Fibroblast of villous mesenchyme (primary cell): Measurements from ENCODE around the gene PSTPIP1. TPM values are rescaled to one million over a fixed set of nuclear protein-coding genes. Genes with fewer than 3 reads are reported as not detected.
A peak's percentile ranks its signal among the peaks of the same experiment; 100 is the strongest.

Experiments used
- DNase-seq: peaks from one replicate; pipeline ENCODE4 v3.0.0-alpha.2; 2010; ENCODE audit warnings: low read depth
- H3K4me3 ChIP-seq: 2 replicates; pipeline ENCODE4 v1.5.1; 2011; ENCODE audit warnings: low read depth, mild to moderate bottlenecking, low read length
- total RNA-seq: library from RNA; depleted of rRNA; stranded (reverse); fragments of >200 nt; gene quantifications from 2 replicates; pipeline ENCODE4 v1.2.3, GENCODE V29; 2012
- TF ChIP-seq, protein P1 (sequence below): IDR thresholded peaks from 2 replicates; pipeline ENCODE4 v1.5.1; 2012; ENCODE audit warnings: low read depth, mild to moderate bottlenecking, low read length; ENCODE audit not compliant: insufficient read depth

The PSTPIP1 gene
- total RNA-seq, 1 donor = not detected

DNA sequence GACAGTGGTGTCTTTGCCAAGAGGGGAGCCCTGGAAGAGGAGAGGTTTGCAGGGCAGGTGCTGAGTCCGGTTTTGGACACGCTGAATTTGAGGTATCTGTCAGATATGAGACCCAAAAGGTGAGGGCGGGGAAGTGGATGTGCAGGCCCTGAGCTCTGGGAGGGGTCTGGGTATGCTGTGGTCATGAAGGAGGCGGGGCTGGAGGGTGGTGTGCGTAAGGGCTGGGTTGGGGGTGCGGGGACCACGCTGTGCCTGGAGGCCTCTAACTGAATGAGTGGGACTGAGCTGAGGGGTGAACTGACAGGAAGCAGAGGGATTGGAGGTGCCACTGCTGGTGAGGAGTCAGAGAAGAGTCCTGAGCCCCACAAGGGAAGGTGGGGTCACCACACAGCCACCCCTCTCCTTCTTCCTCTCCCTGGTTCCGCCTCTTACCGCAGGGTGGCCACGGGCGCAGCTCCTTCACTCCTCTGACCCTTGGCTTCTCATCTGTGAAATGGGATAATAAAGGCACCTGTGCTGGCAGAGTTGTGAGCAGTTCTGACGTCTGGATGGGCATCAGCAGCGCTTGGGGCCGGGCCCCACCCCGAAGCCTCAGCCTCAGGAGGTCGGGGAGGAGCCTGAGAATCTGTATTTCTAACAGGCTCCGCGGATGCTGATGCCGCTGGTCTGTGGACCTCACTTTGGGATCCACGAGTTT, 28.8 kb downstream of the PSTPIP1 start:
- TF ChIP-seq, protein P1, sequence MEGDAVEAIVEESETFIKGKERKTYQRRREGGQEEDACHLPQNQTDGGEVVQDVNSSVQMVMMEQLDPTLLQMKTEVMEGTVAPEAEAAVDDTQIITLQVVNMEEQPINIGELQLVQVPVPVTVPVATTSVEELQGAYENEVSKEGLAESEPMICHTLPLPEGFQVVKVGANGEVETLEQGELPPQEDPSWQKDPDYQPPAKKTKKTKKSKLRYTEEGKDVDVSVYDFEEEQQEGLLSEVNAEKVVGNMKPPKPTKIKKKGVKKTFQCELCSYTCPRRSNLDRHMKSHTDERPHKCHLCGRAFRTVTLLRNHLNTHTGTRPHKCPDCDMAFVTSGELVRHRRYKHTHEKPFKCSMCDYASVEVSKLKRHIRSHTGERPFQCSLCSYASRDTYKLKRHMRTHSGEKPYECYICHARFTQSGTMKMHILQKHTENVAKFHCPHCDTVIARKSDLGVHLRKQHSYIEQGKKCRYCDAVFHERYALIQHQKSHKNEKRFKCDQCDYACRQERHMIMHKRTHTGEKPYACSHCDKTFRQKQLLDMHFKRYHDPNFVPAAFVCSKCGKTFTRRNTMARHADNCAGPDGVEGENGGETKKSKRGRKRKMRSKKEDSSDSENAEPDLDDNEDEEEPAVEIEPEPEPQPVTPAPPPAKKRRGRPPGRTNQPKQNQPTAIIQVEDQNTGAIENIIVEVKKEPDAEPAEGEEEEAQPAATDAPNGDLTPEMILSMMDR = no peak
- DNase-seq = no peak
- no peak overlapping the region for H3K4me3 ChIP-seq

DNA sequence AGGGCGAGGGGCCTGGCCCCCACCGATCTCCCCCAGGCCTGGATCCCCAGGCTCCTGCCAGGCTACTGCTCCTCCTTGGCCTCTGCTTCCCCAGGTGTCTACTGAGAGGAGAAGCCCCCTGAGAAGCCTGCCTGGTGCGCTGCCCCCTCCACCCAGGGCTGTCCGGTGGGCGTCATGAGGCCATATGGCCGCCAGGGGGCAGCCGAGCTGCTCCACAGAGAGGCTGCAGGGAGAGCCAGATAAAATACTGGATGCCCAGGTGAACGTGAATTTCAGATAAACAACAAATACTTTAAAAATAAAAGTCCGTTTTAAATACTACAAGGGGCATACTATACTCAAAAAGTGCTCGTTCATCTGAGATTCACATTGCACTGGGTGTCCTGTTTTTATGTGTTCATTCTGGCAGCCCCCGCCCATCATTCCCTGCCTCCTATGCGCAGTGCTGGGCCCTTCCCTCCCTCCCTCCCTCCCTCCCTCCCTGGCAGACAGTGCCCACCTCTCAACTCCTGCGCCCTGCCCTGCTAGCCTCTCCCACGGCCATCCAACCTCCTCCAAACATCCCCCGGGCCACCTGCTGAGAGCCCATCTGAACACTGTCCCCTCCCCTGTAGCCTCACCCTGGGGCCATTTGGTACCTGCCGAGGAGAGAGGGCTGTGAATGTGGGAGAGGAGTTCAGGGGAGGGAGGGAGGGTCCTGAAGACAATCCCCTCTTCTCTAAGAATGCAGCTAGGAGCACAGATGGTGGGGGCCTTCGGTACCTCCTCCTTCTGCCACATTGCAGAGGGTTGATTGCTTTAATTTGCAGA, 29.6 kb downstream of the PSTPIP1 start:
- peak; percentile 38 for DNase-seq
- no peak overlapping the region for H3K4me3 ChIP-seq
- TF ChIP-seq, protein P1 = peak; percentile 91

DNA sequence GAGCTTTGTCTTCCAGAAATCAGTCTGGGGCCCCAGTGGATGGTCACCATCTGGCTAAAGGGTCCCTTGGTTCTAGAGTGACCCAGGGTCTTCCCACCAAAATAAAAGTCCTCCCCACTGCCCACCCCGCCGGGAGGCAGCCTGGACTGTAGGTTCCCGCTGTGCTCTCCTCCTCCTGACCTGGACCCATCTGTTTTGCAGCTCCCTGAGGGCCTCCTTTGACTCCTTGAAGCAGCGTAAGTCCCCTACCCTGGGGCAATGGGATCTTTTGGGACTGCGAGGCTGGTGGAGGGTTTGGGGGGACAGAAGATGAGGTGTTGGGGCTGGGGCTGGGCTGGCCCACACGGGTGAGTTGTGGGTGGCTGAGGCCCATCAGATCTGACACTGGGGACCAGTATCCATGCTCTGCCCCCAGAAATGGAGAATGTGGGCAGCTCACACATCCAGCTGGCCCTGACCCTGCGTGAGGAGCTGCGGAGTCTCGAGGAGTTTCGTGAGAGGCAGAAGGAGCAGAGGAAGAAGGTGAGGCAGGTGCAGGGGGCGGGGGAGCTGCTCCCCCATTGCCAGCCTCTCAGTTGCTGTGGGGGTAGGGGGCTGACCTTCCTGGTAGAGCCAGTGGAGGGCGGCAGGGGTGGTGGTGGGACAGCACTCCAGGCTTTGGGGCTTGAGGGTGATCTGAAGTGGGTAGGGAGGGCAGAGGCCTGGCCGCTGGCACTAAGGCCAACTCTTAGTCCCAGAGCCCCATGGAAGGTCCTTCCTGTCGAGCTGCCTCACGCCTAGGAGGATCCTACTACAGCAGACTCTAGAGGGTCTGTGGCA, 30.4 kb downstream of the PSTPIP1 start:
- TF ChIP-seq, protein P1 = no peak
- no peak overlapping the region for H3K4me3 ChIP-seq
- DNase-seq = no peak

DNA sequence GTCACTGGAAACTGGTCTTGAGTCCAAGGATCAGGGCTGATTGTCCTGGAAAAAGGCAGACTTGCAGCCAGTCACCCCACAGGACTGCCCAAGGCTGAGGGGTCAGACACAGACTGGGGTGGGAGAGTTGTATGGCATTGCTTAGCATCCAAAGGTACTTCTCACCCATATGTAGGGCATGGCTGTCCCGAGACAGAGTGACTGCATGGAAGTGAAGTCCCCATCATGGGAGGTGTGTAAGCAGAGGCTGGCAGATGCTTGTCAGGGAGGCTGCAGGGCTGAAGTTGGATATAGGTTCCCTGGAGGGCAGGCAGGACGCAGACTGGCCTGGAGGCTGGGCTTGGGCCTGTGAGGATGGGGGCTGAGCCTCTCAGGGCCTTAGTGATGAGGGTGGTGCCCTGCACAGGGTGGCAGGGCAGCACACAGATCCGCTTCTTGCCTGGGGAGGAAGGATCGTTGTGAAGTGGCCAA, 31.1 kb downstream of the PSTPIP1 start:
- no peak overlapping the region for H3K4me3 ChIP-seq
- no peak for DNase-seq
- TF ChIP-seq, protein P1 = no peak

DNA sequence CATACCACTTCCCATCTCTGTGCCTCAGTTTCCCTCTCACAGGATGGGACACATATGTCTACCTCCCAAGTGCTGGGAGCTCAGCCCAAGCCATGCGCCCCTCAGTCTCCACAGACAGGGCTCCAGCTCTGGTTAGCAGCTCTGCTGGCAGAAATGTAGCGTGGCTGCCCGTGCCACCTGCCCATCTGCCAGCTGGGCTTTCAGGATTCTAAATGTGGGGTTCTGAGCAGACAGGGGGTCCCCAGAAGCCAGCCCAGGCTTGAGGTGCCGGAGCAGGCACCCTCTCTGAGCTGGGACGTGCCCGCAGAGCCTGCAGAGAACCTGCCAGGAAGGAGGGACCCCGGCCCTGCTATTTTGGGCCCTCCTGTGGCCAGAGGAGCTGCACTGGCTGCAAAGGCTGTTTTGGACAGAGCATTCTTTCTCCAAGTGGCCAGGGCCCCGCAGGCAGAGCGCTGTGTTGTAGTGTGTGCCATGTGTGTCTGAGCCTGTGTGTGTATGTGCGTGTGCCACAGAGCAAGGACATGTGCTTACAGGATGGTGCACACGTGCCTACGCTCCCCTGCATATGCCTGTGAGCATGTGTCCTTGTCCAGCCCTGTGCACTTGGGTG, 31.7 kb downstream of the PSTPIP1 start:
- TF ChIP-seq, protein P1 = no peak
- H3K4me3 ChIP-seq = no peak overlapping the region
- no peak for DNase-seq

DNA sequence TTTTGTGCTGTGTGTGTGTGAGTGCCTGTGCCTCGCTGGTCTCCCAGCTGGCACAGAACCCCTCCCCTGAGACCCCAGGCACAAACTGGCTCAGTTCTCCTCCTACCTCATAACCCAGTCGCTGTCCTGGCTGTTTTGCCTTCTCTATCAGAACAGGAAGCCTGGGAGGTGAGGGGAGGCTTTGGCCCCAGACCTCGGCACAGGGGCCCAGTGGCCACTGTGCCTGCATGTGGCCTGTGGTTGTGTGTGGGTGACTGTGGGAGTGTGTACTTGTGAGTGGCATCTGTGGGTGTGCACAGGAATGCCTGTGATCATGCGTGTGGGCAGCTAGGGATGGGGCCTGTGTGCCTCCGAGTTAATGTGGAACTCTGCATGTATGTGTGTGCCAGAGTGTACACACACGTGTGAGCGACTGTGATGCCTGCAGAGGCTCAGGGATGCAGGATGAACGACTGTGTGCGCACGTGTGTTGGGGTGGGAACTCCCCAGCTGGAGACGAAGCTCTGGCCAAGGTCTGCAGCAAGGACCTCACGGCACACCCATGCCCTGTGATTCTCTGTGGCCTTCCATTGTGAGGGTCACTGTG, 32.3 kb downstream of the PSTPIP1 start:
- no peak for DNase-seq
- TF ChIP-seq, protein P1 = no peak
- no peak overlapping the region for H3K4me3 ChIP-seq
